ENCODE results near the gene IL1RN.

Gene IL1RN

DNA sequence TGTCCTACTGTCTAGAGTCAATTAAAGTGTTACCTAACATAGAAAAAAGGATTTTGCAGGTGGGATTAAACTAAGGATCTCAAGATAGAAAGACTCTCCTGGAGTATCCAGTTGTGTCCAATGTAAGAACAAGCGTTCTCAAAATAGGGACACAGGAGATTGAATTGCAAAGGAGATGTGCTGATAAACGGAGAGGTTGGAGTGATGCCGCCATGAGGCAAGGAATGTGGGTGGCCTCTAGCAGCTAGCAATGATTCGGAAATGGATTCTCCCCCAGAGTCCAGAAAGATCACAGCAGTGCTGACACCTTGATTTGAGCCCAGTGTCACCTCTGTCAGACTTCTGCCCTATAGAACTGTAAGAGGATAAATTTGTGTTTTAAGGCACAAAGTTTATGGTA lies 24.1 kb upstream of the IL1RN start:
- no peak for DNase-seq (ENCODE audit: low spot score)
- no peak for TF ChIP-seq CTCF (IDR thresholded peaks at IDR 0.05; ENCODE audit: extremely low read depth, insufficient read depth, missing control alignments)
- in situ Hi-C loops (cut with MboI; ENCODE audit: low pct_unique_long_range_greater_than_20kb, low sequenced_read_pairs, unreplicated experiment): no loop called here

DNA sequence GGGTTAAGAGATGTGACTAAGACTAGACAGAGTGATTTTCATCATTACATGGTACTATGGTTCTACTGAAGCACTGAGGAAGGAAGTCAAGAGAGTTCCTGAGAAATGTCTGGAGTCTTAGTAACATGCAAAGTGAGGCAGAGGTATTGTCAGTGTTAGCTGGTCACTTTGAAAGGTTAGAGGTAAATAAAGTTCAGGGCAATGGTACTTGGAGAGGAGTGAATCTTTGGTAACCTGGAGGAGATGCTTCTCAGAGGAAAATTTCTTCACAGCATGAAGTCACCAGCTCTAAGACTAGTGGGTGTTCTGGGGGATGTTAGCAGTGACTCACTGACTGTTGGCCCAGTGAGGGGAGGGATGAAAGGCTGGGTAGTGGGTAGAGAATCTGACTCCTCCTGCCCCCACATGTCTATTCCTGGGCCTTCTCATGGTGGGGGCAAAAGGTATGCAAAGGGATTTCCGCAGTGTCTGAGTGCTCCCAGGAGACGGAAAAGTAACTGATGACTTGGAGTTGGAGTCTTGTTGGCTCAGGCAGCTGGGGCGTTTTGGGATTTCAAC lies 23.3 kb upstream of the IL1RN start:
- in situ Hi-C loops (cut with MboI; ENCODE audit: low pct_unique_long_range_greater_than_20kb, low sequenced_read_pairs, unreplicated experiment): no loop called here
- TF ChIP-seq CTCF (IDR thresholded peaks at IDR 0.05; ENCODE audit: extremely low read depth, insufficient read depth, missing control alignments): no peak
- no peak for DNase-seq (ENCODE audit: low spot score)

GRCh38 chr2:113105047-113105785 lies 22.2 kb upstream of the IL1RN start:
- DNase-seq (ENCODE audit: low spot score): no peak
- TF ChIP-seq CTCF (IDR thresholded peaks at IDR 0.05; ENCODE audit: extremely low read depth, insufficient read depth, missing control alignments): no peak
- in situ Hi-C loops (cut with MboI; ENCODE audit: low pct_unique_long_range_greater_than_20kb, low sequenced_read_pairs, unreplicated experiment): no loop called here

DNA sequence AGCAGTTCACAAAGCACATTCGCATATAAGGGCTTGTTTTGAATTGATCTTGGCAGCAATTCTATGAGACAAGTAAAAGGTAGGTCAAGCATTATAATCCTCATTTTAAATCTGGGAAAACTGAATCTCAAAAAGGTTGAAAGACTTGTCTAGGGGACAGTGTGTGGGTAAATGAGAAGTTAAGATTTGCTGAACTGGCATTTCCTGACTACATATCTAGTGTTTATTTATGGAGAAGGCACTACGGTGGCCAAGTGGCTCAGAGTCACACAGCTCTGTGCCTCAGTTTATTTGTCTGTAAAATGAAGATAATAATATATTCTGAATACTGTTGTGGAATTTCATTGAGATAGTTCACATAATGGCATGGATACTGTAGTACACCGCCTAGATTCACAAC lies 16.3 kb upstream of the IL1RN start:
- in situ Hi-C loops (cut with MboI; ENCODE audit: low pct_unique_long_range_greater_than_20kb, low sequenced_read_pairs, unreplicated experiment): no loop called here
- DNase-seq (ENCODE audit: low spot score): no peak
- TF ChIP-seq CTCF (IDR thresholded peaks at IDR 0.05; ENCODE audit: extremely low read depth, insufficient read depth, missing control alignments): no peak

- TF ChIP-seq CTCF (IDR thresholded peaks at IDR 0.05; ENCODE audit: extremely low read depth, insufficient read depth, missing control alignments): no peak
- DNase-seq (ENCODE audit: low spot score): no peak
- in situ Hi-C loops (cut with MboI; ENCODE audit: low pct_unique_long_range_greater_than_20kb, low sequenced_read_pairs, unreplicated experiment): no loop called here
Observed at GRCh38 chr2:113111823-113112287, 15.5 kb upstream of the IL1RN start.

DNA sequence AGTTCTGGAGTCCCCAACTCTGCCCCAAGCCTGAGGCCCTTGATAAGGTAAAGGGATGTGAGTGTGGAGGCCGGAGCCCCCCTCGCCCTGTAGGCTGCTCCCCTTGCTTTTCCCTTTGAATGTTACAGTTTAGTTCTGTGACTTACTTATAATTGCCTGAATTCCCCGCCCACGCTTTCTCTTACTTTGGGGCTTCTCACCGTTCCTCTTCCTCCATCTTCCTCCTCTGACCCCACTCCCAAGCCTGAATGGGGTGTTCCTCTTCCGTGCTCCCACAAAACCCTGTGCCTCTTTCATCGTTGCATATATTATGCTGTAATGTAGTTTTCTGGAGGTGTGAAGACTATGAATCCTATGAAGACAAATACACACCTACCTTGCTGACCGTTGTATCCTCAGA lies 15.0 kb upstream of the IL1RN start:
- no peak for TF ChIP-seq CTCF (IDR thresholded peaks at IDR 0.05; ENCODE audit: extremely low read depth, insufficient read depth, missing control alignments)
- DNase-seq (ENCODE audit: low spot score): no peak
- in situ Hi-C loops (cut with MboI; ENCODE audit: low pct_unique_long_range_greater_than_20kb, low sequenced_read_pairs, unreplicated experiment): no loop called here

Data from GM13977 (cell line).